ENCODE measurements around the gene RPS4Y2. TPM values are rescaled to one million over a fixed set of nuclear protein-coding genes. Genes with fewer than 3 reads are reported as not detected.

The RPS4Y2 gene
- not detected in 2 replicates for total RNA-seq (2014; rRNA removed; shearing (Covaris generic))
- not detected in 2 replicates for total RNA-seq (2022)
- not detected for Bru-seq, nascent RNA
- BruChase-seq, experiment 1, labeled RNA remaining after a 6-hour chase, result not detected
- not detected for BruChase-seq, experiment 2, labeled RNA remaining after a 2-hour chase
- long read RNA-seq, result 0 reads

- intact Hi-C loops (cut with micrococcal nuclease; ENCODE audit: unreplicated experiment), result no loop called here
- H2AFZ ChIP-seq (ENCODE audit: low read length), result no peak within 1 kb of the TSS
- POLR2A ChIA-PET, result no interaction called here
- H3K9me2 ChIP-seq (ENCODE audit: insufficient read depth, low read length), result no peaks in the 10 kb centered on the region
- no peak for DNase-seq (ENCODE audit: low spot score)
- TF ChIP-seq CTCF (conservative IDR thresholded peaks at IDR 0.05; ENCODE audit: low read length) (no peak), EZH2phosphoT487 (IDR thresholded peaks at IDR 0.05; ENCODE audit: borderline replicate concordance, low read depth, low read length) (no peak)
- H4K20me1 ChIP-seq (ENCODE audit: insufficient read depth, low read length), result no peaks in the 10 kb centered on the region
- no peak within 1 kb of the TSS for H3K4me2 ChIP-seq (ENCODE audit: low read length)
- no peak within 1 kb of the TSS for H3K4me3 ChIP-seq (ENCODE audit: low read depth, low read length, poor library complexity, severe bottlenecking)
- no TSS peak for BruUV-seq (replicated peaks)
- H3K27ac ChIP-seq (ENCODE audit: low read depth, low read length, poor library complexity, severe bottlenecking), result no peak within 1 kb of the TSS
- H3K4me1 ChIP-seq (ENCODE audit: insufficient read depth, low read length, poor library complexity, severe bottlenecking), result no peaks in the 10 kb centered on the region
- H3K79me2 ChIP-seq (ENCODE audit: insufficient read depth, low read depth, low read length), result no peaks in the 10 kb centered on the region
- CTCF ChIA-PET (ENCODE audit: unreplicated experiment), result no interaction called here
- no peaks in the 10 kb centered on the region for H3K9me3 ChIP-seq (ENCODE audit: low read length)
- no peaks in the 10 kb centered on the region for H3K36me3 ChIP-seq (ENCODE audit: insufficient read depth, low read length)
Measured at GRCh38 chrY:20755808-20756207, at the start of gene RPS4Y2. TSS of gene RPS4Y2 (plus strand) at chrY:20756108. CDS start at chrY:20756164, 56 bp downstream.

- intact Hi-C loops (cut with micrococcal nuclease; ENCODE audit: unreplicated experiment), result no loop called here
- no peaks in the 10 kb centered on the region for H3K79me2 ChIP-seq (ENCODE audit: insufficient read depth, low read depth, low read length)
- no peaks in the 10 kb centered on the region for H4K20me1 ChIP-seq (ENCODE audit: insufficient read depth, low read length)
- TF ChIP-seq CTCF (conservative IDR thresholded peaks at IDR 0.05; ENCODE audit: low read length) (no peak), EZH2phosphoT487 (IDR thresholded peaks at IDR 0.05; ENCODE audit: borderline replicate concordance, low read depth, low read length) (no peak)
- H2AFZ ChIP-seq (ENCODE audit: low read length), result no peak overlapping the region
- H3K4me2 ChIP-seq (ENCODE audit: low read length), result no peak overlapping the region
- H3K36me3 ChIP-seq (ENCODE audit: insufficient read depth, low read length), result no peaks in the 10 kb centered on the region
- CTCF ChIA-PET (ENCODE audit: unreplicated experiment), result no interaction called here
- H3K4me1 ChIP-seq (ENCODE audit: insufficient read depth, low read length, poor library complexity, severe bottlenecking), result no peaks in the 10 kb centered on the region
- H3K9me3 ChIP-seq (ENCODE audit: low read length), result no peaks in the 10 kb centered on the region
- H3K9me2 ChIP-seq (ENCODE audit: insufficient read depth, low read length), result no peaks in the 10 kb centered on the region
- no TSS peak for BruUV-seq (replicated peaks)
- POLR2A ChIA-PET, result no interaction called here
- H3K27ac ChIP-seq (ENCODE audit: low read depth, low read length, poor library complexity, severe bottlenecking), result no peak overlapping the region
- no peak for DNase-seq (ENCODE audit: low spot score)
- H3K4me3 ChIP-seq (ENCODE audit: low read depth, low read length, poor library complexity, severe bottlenecking), result no peak overlapping the region
Measured at GRCh38 chrY:20714391-20714790, 41.5 kb upstream of the RPS4Y2 start.

DNA sequence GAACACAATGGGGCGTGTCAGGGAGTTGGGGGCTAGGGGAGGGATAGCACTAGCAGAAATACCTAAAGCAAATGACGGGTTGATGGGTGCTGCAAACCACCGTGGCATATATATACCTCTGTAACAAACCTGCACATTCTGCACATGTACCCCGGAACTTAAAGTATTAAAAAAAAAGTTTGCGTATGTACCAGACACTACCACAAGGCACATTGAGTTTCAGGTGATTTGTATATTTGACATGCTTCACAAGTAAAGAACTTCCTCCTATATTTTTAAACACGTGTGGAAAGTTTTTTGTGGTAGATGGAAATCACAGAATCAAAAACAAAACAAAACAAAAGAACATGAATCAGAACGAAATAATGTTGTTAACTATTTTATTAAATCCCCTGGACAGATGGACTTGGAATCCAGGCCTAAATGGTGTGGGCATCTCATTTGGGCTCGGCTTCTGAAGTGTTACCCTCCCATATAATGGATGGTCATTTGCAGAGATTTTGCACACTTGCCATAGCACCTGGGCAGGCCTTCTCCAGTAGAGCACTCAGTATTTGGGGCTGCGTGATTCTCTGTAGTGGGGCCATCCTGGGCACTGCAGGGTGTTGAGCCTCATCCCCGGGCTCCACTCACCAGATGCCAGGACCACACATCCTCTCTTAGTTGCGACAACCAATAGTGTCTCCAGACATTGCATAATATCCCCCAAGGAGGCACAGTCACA lies 29.6 kb upstream of the RPS4Y2 start:
- intact Hi-C loops (cut with micrococcal nuclease; ENCODE audit: unreplicated experiment), result no loop called here
- ChIA-PET POLR2A (interaction anchor here (0.6 kb wide), 1 partner anchor 261 kb away, joined by 3 read pairs; no protein-coding TSS in a partner anchor), CTCF (ENCODE audit: unreplicated experiment) (no interaction called here)
- Histone ChIP-seq H3K4me2 (ENCODE audit: low read length) (peak overlapping the region; percentile 62), H3K9me3 (ENCODE audit: low read length) (no peaks in the 10 kb centered on the region), H3K27ac (ENCODE audit: low read depth, low read length, poor library complexity, severe bottlenecking) (peak overlapping the region; percentile 49), H3K36me3 (ENCODE audit: insufficient read depth, low read length) (no peaks in the 10 kb centered on the region), H3K4me1 (ENCODE audit: insufficient read depth, low read length, poor library complexity, severe bottlenecking) (peaks cover 18% of the 10 kb centered on the region), H2AFZ (ENCODE audit: low read length) (peak overlapping the region; percentile 58; the same call in 1 of the 2 replicates), H3K79me2 (ENCODE audit: insufficient read depth, low read depth, low read length) (no peaks in the 10 kb centered on the region), H3K9me2 (ENCODE audit: insufficient read depth, low read length) (no peaks in the 10 kb centered on the region), H4K20me1 (ENCODE audit: insufficient read depth, low read length) (no peaks in the 10 kb centered on the region), H3K4me3 (ENCODE audit: low read depth, low read length, poor library complexity, severe bottlenecking) (no peak overlapping the region)
- no TSS peak for BruUV-seq (replicated peaks)
- peak; percentile 46 for DNase-seq (ENCODE audit: low spot score)
- TF ChIP-seq CTCF (conservative IDR thresholded peaks at IDR 0.05; ENCODE audit: low read length), result no peak
- TF ChIP-seq EZH2phosphoT487 (IDR thresholded peaks at IDR 0.05; ENCODE audit: borderline replicate concordance, low read depth, low read length), result no peak
